ENCODE measurements around the gene ZNF213. TPM values are rescaled to one million over a fixed set of nuclear protein-coding genes. Genes with fewer than 3 reads are reported as not detected.

The ZNF213 gene
- total and polyA plus RNA-seq, 2 experiments from 2014 or later = 2.9 to 10.4 TPM

DNA sequence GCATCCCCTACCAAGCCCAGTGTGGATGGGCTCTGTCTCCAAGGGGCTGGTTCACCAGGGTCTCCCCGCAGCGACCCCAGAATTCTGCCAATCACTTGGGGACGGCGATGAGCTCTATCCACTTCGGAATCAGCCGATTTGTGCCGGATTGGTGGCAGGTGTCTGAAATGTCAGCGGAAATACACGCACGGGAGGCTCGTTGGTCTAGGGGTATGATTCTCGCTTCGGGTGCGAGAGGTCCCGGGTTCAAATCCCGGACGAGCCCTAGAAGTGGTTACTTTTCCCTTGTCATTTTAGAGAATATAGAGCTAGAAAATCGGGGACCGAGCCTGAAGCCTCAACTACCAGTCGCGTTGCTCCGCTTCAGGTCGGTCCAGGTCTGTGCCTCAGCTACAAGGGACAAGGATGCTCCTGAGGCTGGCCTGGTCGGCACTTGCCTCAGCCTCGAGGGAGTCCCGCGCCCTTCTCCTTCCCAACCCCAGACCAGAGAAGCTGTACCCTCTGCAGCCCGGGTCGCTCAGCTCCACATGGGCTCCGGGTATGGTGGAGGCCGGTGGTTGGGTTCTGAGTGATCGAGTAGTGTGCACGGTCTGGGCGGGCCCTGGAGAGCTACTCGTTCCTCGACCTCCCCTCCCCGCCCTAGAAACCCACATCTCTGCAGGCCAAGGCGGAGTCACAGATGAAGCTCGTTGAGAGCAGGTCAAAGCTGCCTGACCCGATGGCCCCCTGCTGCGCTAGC is 37.2 kb downstream of the ZNF213 start:
- DNase-seq (ENCODE audit: low spot score) = peak; percentile 85
- H3K27me3 ChIP-seq (ENCODE audit: insufficient read depth) = peaks cover 35% of the 10 kb centered on the region
- Mint-ChIP-seq H3K27me3 (ENCODE audit: insufficient read depth, low read depth, poor library complexity) (peaks cover 67% of the 10 kb centered on the region), H3K27ac (peak overlapping the region; percentile 89; the same call in 1 of the 2 replicates), H3K4me3 (peak overlapping the region; percentile 81), H3K4me1 (peaks cover 21% of the 10 kb centered on the region), H3K36me3 (ENCODE audit: low read depth) (peaks cover 3% of the 10 kb centered on the region; the same call in 2 of the 3 replicates), H3K9me3 (peaks cover 11% of the 10 kb centered on the region; the same call in 2 of the 3 replicates)
- H3F3A ChIP-seq (replicated peaks; ENCODE audit: low read depth) = peaks cover 52% of the 10 kb centered on the region
- peak overlapping the region; percentile 20; the same call in 1 of the 2 replicates for H3K27ac ChIP-seq (ENCODE audit: low read depth)
- peak; percentile 63 for ATAC-seq
- peak overlapping the region; percentile 98 for H2AFZ ChIP-seq
- H3K79me2 ChIP-seq (replicated peaks; ENCODE audit: insufficient read depth) = no peaks in the 10 kb centered on the region
- no peaks in the 10 kb centered on the region for H3K36me3 ChIP-seq (ENCODE audit: insufficient read depth)
- peaks cover 3% of the 10 kb centered on the region; the same call in 1 of the 2 replicates for H3K4me1 ChIP-seq (ENCODE audit: insufficient read depth)
- no peaks in the 10 kb centered on the region; the same call in none of the 2 replicates for H4K20me1 ChIP-seq (replicated peaks; ENCODE audit: insufficient read depth)
- H3K4me3 ChIP-seq = peak overlapping the region; percentile 89
- H3K4me2 ChIP-seq = peak overlapping the region; percentile 99
- H3K9me2 ChIP-seq (ENCODE audit: insufficient read depth) = no peaks in the 10 kb centered on the region
- peak; percentile 36; the same call in 1 of the 2 replicates for TF ChIP-seq POLR2AphosphoS5 (IDR thresholded peaks at IDR 0.05; ENCODE audit: low read depth)
- peak; percentile 80 for TF ChIP-seq CREB1 (CRISPR knock-in tag; IDR thresholded peaks at IDR 0.05; ENCODE audit: low read depth)
- TF ChIP-seq ZNF331 (CRISPR knock-in tag; IDR thresholded peaks at IDR 0.05; ENCODE audit: low read depth) = peak; percentile 11; the same call in 1 of the 2 replicates
- no peak for TF ChIP-seq STAT1 (IDR thresholded peaks at IDR 0.05; ENCODE audit: unreplicated experiment)
- TF ChIP-seq ETS1 (IDR thresholded peaks at IDR 0.05) = 0 out of 2 replicates have a peak, but pooled peaks have one; percentile 14
- no peak for TF ChIP-seq EZH2phosphoT487 (IDR thresholded peaks at IDR 0.05; ENCODE audit: unreplicated experiment)

GRCh38 chr16:3173892-3174617 is 39.2 kb downstream of the ZNF213 start:
- peaks cover 26% of the 10 kb centered on the region for H3K27me3 ChIP-seq (ENCODE audit: insufficient read depth)
- H3K4me3 ChIP-seq = peak overlapping the region; percentile 85
- H4K20me1 ChIP-seq (replicated peaks; ENCODE audit: insufficient read depth) = no peaks in the 10 kb centered on the region; the same call in none of the 2 replicates
- no peaks in the 10 kb centered on the region for H3K36me3 ChIP-seq (ENCODE audit: insufficient read depth)
- H3K79me2 ChIP-seq (replicated peaks; ENCODE audit: insufficient read depth) = no peaks in the 10 kb centered on the region
- peaks cover 3% of the 10 kb centered on the region; the same call in 1 of the 2 replicates for H3K4me1 ChIP-seq (ENCODE audit: insufficient read depth)
- peak overlapping the region; percentile 12; the same call in 1 of the 2 replicates for H2AFZ ChIP-seq
- Mint-ChIP-seq H3K27ac (peak overlapping the region; percentile 56; the same call in 1 of the 2 replicates), H3K9me3 (peaks cover 11% of the 10 kb centered on the region; the same call in 2 of the 3 replicates), H3K27me3 (ENCODE audit: insufficient read depth, low read depth, poor library complexity) (peaks cover 56% of the 10 kb centered on the region), H3K4me1 (peaks cover 21% of the 10 kb centered on the region), H3K4me3 (peak overlapping the region; percentile 71), H3K36me3 (ENCODE audit: low read depth) (peaks cover 3% of the 10 kb centered on the region; the same call in 2 of the 3 replicates)
- TF ChIP-seq POLR2AphosphoS5 (IDR thresholded peaks at IDR 0.05; ENCODE audit: low read depth) = 0 out of 2 replicates have a peak, but pooled peaks have one; percentile 16
- peak; percentile 49 for TF ChIP-seq CREB1 (CRISPR knock-in tag; IDR thresholded peaks at IDR 0.05; ENCODE audit: low read depth)
- TF ChIP-seq CTCF (conservative IDR thresholded peaks at IDR 0.05; ENCODE audit: low read depth in 2 of 2) = peak; percentile 82 to 83
- no peak for TF ChIP-seq REST (IDR thresholded peaks at IDR 0.05; ENCODE audit: unreplicated experiment)
- peak overlapping the region; percentile 84 for H3K4me2 ChIP-seq
- ATAC-seq = peak; percentile 15
- H3F3A ChIP-seq (replicated peaks; ENCODE audit: low read depth) = peaks cover 56% of the 10 kb centered on the region
- no peaks in the 10 kb centered on the region for H3K9me2 ChIP-seq (ENCODE audit: insufficient read depth)
- H3K27ac ChIP-seq (ENCODE audit: low read depth) = peak overlapping the region; percentile 81
- peak; percentile 97 for DNase-seq (ENCODE audit: low spot score)
